CD4-positive, alpha-beta T cell treated with Interleukin-15 for 4 hours (primary cell): Measurements from ENCODE around the gene YWHAG.
"Not testable (repeated sequence)": the region's sequence is repeated elsewhere in the genome, so short reads cannot be mapped to it uniquely, and the experiment has no call there.

ENCODE experiments used
- DNase-seq: peaks from one replicate; pipeline ENCODE4 v3.0.0-alpha.2; 2020; ENCODE audit warnings: low spot score

YWHAG gene

DNA sequence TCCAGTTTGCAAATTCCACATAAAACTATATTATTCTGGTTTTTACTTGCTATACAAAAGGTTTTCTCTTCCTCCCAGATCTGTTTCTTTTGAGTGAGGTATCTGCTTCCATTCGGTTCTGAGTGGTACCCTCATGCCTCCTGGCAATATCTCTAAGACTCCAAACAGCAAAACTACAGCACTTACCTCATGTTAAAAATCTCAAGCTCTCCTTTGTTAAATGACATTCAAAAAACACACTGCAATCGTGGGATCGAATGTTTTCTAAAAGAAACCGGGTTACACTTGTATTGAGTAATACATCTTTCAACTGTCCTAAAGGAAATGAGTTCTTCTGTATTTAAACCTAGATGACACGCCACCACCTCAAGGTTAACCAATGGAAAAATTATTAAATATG, 11.1 kb downstream of the YWHAG start:
- no peak for DNase-seq

DNA sequence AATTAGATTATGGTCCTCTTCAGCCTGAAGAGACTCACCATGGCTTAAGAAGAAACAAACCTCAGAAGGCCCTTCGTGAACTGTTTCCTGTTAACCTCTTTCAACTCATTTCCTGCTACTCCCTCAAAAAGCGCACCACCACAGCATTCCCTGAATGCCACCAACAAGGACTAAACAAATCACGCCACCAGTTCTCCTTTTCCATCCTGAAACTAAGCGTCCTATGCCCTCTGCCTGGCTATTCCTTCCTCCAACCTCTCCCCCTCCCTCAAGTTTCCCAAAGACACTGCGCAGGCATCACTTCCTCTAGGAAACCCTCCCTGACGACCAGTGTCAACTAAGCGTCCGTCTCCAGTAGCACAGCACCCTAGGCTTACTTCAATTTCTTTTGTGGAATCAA, 12.0 kb downstream of the YWHAG start:
- DNase-seq, result no peak

DNA sequence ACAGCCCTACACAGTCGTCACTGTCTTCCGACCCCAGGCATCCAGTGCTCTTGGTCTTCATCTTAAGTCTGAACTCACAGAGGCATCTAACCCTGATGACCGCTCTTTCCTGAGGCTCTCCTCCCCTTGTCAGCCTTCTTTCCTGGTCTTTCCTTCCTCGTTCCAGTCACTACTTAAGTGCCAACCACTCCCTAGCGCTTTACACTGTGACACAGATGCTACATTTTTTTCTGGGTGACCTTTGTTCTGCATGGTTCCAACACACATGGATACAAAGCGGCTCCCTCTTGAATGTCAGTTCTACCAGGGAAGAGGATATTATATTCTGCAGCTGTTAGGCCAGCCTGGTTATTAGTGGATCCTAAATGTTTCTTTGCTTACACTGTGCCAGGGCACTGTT, 12.7 kb downstream of the YWHAG start:
- no peak for DNase-seq

DNA sequence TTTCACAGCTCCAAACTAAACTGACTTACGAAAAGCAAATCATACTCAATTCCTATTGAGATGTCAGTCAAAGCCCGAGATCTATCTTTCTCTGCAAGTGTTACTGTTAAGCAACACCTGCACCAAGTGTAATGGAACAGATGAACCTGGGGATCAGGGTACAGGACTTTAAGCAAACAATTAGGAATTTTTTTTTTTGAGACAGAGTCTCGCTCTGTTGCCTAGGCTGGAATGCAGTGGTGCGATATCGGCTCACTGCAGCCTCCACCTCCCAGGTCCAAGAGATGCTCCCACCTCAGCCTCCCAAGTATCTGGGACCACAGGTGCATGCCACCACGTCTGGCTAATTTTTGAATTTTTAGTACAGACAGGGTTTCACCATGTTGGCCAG, 14.9 kb downstream of the YWHAG start:
- no peak for DNase-seq

GRCh38 chr7:76343294-76343930, 15.4 kb downstream of the YWHAG start:
- no peak for DNase-seq

- no peak for DNase-seq
Measured at GRCh38 chr7:76342222-76342621, 16.6 kb downstream of the YWHAG start.

DNA sequence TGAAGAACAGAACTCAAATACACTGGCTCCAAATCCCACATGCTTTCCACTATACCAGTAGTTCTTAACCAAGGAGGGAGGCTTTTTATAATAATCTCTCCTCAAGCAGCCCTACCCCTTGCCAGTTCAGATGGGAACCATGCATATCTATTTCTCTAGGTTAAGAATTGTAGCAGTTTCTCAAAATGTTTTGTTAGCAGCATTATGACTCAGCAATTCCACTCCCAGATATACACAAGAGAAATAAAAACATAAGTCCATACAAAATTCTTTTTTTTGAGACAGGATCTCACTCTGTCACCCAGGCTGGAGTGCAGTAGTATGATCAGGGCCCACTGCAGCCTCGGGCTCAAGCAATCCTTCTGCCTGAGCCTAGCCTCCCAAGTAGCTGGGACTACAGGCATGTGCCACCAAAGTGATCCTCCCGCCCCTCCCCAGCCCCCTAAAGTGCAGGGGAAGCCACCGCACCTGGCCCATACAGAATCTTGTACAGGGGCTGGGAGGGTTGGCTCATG, 18.1 kb downstream of the YWHAG start:
- DNase-seq, result no peak

DNA sequence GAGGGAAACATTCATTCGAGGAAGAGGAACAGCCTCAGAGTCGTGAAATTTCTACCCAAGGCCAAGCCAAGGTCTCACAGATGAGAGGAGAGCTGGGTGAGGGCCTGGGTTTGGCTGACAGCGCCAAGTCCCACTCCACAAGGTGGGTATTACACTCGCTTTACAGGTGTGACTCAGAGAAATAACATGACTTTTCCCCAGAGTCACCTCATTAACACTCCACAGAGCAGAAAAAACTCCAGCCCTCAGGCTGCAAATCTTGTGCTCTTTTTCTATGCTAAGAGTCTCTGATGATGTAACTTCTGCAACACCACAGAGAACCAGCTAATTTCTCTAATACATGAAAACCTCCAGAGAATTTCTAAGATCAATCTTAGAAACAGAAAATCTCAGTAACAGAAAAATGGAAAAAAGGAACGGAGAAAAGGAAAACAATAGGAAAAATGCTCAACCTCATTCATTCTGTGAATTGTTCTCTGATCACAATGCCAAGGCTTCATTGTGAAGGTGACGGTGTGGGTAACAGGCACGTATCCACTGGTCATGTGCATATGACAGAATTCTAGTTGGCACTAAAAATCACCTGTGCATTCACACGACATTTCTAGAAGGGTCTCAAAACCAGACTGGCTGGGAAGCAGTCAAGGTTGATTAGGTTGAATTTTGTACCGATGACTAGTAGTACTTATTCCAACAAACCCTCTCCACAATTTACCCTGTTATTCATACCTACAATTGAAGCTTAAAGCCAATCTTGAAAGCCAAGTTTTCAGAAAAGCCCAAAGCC, 20.3 kb downstream of the YWHAG start:
- no peak for DNase-seq

- no peak for DNase-seq
Measured at GRCh38 chr7:76337147-76337546, 21.6 kb downstream of the YWHAG start.

DNA sequence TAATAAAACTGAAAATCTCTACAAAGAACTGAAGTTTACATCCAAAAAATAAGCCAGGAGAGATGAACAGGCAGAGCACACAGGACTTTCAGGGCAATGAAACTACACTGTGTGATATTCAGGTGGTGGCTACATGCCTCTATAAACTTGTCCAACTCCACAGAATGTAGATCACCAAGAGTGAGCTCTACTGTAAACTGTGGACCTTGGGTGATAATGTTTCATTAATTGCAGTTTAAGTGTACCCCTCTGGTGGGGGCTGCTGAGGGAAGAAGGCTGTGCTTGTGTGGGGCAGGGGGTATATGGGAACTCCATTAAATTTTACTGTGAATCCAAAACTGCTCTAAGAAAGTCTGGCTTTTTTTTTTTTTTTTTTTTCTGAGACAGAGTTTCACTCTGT, 22.7 kb downstream of the YWHAG start:
- DNase-seq, result no peak

DNA sequence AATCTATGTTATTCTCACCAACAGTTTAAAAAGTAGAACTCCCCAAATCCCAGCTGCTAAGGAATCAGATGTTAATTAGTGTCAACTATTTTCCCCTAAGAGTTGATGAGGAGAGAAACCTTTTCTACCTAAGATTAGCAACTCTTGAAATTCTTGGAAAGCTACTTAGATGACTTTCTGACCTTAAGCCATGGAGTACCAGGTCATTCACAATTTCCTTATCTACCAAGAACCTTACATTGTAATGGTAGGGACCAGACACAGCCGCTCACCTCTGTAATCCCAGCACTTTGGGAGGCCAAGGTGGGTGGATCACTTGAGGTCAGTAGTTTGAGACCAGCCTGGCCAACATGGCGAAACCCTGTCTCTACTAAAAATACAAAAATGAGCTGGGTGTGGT, 23.4 kb downstream of the YWHAG start:
- DNase-seq, result not testable (repeated sequence)

GRCh38 chr7:76334320-76334967, 24.3 kb downstream of the YWHAG start:
- DNase-seq, result no peak

DNA sequence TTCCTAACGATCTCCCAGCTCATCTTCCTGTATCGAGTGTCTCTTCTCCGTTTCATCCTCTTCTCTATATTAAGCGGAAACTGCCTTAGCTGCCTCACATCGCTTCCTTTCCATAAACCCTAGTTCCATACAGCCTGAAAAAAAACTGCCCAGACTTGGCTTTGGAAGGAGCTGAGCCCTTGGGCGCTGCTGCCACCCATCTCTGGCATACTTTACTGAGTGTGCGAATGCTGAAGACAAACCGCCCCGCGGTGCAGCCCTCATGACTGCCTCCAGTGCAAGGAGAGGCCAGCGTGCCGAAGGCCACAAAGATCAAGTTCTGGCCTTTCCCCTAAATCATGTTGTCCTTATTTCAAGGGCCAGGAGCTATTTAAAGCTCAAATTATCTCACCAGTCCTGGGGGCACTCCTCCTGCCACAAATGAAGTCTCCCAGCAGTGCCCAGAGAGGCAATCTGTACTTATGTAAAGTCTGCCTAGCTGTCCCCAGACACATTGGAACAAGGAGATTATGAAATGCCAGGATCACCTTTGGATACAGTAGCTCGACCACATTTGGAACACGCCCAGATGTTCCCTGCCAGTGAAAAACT, 25.2 kb downstream of the YWHAG start:
- no peak for DNase-seq

DNA sequence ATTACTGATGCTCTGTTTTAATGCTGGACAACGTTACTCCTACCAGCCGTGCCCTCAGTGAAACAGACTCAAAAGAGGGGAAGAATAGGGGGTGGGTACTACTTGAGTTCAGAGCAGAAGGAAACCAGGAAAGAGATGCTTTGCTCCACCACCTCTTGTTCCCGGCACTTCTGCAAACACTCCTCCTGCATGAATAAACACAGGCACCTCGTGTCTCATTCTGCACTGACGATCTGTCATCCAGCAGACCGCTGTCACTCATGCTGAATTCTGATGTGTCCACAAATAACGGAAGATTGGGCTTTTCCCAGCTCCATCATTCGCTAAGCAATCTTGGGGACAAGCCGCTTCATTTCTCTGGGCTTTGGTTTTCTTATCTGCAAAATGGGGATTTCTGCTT, 26.7 kb downstream of the YWHAG start:
- DNase-seq, result no peak

DNA sequence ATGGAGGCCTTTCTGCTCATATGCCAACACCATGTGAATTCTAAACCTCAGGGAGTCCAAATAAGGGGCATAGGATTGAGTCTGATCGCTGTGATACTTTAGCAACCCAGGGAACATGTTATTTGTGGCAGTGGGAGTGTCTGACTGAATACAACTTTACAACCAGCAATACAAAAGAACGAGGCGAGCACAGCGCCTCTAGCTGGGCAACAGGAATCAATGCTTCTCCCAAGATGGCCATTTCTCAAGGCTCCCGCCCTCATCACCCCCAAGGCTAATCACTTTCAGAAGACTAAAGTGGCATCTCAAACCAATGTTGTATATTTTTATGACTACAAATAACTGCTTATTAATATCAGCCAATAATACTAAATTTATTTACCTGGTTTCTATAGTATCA, 28.1 kb downstream of the YWHAG start:
- no peak for DNase-seq

- no peak for DNase-seq
Measured at GRCh38 chr7:76330261-76330660, 28.5 kb downstream of the YWHAG start.

DNA sequence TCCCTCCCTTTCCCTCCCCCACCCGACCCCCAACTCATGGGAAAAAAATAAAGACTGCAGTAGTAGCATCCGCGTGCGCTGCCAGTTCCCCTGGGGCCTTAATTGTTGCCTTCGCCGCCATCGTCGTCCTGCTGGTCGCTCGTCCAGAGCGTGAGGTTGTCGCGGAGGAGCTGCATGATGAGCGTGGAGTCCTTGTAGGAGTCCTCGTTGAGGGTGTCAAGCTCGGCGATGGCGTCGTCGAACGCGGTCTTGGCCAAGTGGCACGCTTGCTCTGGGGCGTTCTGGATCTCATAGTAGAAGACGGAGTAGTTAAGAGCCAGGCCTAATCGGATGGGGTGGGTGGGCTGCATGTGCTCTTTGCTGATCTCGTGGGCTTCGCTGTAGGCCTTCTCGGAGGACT, 29.3 kb downstream of the YWHAG start:
- DNase-seq, result no peak

DNA sequence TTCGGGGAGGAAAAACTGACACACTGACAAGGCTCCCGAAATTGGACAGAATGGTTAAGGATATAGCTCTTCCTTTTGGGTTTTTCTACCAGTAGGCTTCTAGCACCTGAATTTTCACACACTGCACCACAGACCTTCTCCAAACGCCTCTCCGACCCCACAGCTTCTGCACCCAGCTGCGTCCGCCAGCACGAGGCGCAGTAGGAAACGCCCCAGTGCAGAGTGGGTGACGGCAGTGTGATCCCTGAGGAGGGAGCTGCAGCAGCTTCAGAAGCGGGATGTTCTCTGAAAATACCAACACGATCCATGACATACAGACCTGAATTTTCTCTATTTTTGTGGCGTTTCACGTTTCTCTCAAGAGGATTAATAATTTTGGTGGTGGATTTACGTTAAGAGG, 30.4 kb downstream of the YWHAG start:
- no peak for DNase-seq

- DNase-seq, result no peak
Measured at GRCh38 chr7:76327610-76328009, 31.2 kb downstream of the YWHAG start.

DNA sequence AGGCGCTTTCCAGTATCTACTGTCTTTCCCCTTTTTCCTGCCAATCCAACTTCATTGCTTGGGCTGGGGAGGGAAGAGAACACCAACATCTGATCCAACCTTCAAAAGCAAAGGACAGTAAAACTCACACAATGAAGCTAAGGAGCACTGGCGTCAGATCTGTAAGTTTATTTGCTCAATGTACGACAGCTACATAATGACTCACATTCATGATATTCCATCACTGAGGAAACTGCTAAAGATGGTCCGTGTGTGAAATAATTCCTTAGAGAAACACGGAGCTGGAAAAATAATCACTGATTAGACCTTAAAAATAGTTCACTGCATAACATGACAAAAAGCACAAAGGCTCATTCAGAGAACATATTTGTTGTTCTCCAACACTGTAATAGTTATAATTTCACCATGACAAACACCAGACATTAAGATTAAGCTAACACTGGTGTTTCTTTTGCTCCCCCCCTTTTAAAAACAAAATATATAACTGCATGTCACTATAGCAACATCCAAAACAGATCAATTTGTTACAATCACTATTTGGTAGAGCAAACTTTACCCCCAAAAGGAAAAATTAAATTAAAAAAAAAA, 32.1 kb downstream of the YWHAG start:
- DNase-seq, result no peak

GRCh38 chr7:76325811-76326210, 33.0 kb downstream of the YWHAG start:
- no peak for DNase-seq

DNA sequence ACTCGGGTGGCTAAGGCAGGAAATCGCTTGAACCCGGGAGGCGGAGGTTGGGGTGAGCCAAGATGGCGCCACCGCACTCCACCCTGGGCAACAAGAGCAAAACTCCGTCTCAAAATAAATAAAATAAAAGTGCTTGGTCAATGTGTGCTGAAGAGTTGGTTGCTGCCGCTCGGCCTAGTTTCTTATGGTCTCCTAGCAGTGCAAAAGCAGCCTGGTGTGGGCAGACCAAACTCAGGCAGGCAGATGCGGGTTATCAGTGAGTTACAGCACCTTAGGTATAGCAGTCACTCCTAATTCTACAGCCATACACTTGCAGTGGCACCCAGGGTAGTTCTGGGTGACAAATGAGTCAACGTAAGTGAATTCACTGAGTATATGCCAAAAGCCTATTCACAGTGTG, 33.7 kb downstream of the YWHAG start:
- DNase-seq, result no peak
